Measurements from ENCODE around the gene PEX11B.

DNA sequence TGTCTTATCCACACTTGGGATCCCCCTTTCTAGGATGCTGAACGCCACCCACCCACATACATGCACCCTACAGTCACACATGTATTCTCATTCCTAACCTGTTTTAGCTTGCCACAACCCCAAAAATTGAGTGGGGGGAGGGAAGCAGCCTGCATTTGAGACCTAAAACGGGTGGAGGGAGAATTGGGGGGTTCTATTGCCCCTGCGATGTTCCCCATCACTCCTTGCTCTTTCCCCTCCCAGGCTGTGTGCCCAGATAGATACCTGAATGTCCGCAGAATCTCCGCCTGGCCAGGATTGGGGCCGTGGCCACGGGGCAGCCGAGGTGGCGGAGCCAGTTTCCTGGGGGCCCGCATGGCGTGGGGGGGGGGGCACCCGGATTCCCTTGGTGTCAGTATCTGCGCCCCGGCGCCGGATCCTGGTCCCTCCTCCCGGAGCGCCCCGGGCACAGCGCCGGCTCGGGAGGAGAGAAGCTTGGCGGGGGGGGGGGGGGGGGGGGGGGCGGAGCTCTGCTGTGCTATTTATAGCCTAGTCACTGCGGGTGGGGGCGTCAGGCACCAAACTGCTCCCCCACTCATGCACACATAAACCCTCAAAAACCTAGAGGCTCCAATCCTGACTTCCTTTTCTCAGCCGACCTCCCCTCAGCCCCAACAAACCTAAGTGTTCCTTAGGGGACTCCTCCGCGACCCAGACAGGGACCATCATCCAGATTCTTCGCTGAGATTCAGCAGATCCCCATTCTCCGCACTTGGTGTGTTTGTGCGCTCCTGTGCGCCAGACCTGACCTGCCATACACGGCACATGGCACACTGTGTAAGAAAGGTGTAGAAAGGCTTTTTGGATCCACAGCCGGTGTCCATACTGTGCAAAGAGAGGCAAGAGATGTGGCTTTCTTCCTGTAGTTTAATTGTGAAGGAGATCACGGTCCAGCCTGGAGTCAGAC lies 43.9 kb upstream of the PEX11B start:
- TF ChIP-seq, protein P1, sequence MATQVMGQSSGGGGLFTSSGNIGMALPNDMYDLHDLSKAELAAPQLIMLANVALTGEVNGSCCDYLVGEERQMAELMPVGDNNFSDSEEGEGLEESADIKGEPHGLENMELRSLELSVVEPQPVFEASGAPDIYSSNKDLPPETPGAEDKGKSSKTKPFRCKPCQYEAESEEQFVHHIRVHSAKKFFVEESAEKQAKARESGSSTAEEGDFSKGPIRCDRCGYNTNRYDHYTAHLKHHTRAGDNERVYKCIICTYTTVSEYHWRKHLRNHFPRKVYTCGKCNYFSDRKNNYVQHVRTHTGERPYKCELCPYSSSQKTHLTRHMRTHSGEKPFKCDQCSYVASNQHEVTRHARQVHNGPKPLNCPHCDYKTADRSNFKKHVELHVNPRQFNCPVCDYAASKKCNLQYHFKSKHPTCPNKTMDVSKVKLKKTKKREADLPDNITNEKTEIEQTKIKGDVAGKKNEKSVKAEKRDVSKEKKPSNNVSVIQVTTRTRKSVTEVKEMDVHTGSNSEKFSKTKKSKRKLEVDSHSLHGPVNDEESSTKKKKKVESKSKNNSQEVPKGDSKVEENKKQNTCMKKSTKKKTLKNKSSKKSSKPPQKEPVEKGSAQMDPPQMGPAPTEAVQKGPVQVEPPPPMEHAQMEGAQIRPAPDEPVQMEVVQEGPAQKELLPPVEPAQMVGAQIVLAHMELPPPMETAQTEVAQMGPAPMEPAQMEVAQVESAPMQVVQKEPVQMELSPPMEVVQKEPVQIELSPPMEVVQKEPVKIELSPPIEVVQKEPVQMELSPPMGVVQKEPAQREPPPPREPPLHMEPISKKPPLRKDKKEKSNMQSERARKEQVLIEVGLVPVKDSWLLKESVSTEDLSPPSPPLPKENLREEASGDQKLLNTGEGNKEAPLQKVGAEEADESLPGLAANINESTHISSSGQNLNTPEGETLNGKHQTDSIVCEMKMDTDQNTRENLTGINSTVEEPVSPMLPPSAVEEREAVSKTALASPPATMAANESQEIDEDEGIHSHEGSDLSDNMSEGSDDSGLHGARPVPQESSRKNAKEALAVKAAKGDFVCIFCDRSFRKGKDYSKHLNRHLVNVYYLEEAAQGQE (IDR thresholded peaks at IDR 0.05; ENCODE audit: unreplicated experiment): no peak
- TF ChIP-seq, protein P2, sequence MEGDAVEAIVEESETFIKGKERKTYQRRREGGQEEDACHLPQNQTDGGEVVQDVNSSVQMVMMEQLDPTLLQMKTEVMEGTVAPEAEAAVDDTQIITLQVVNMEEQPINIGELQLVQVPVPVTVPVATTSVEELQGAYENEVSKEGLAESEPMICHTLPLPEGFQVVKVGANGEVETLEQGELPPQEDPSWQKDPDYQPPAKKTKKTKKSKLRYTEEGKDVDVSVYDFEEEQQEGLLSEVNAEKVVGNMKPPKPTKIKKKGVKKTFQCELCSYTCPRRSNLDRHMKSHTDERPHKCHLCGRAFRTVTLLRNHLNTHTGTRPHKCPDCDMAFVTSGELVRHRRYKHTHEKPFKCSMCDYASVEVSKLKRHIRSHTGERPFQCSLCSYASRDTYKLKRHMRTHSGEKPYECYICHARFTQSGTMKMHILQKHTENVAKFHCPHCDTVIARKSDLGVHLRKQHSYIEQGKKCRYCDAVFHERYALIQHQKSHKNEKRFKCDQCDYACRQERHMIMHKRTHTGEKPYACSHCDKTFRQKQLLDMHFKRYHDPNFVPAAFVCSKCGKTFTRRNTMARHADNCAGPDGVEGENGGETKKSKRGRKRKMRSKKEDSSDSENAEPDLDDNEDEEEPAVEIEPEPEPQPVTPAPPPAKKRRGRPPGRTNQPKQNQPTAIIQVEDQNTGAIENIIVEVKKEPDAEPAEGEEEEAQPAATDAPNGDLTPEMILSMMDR (conservative IDR thresholded peaks at IDR 0.05; ENCODE audit: low read depth in 2 of 2): no peak
- TF ChIP-seq EZH2 (IDR thresholded peaks at IDR 0.05; ENCODE audit: low read depth, unreplicated experiment) (peak; percentile 61), POLR2AphosphoS5 (IDR thresholded peaks at IDR 0.05; ENCODE audit: low read depth) (no peak), EZH2phosphoT487 (IDR thresholded peaks at IDR 0.05; ENCODE audit: unreplicated experiment) (peak; percentile 49), STAT1 (IDR thresholded peaks at IDR 0.05; ENCODE audit: unreplicated experiment) (no peak), CREB1 (CRISPR knock-in tag; IDR thresholded peaks at IDR 0.05; ENCODE audit: low read depth) (no peak), ZNF331 (CRISPR knock-in tag; IDR thresholded peaks at IDR 0.05; ENCODE audit: low read depth) (no peak), NANOG (IDR thresholded peaks at IDR 0.05; ENCODE audit: borderline replicate concordance) (no peak)
- TF ChIP-seq, protein P3, sequence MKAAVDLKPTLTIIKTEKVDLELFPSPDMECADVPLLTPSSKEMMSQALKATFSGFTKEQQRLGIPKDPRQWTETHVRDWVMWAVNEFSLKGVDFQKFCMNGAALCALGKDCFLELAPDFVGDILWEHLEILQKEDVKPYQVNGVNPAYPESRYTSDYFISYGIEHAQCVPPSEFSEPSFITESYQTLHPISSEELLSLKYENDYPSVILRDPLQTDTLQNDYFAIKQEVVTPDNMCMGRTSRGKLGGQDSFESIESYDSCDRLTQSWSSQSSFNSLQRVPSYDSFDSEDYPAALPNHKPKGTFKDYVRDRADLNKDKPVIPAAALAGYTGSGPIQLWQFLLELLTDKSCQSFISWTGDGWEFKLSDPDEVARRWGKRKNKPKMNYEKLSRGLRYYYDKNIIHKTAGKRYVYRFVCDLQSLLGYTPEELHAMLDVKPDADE (IDR thresholded peaks at IDR 0.05): no peak
